Hepatocyte (in vitro differentiated cells): Measurements from ENCODE around the gene BAMBI.

Experiments used
- CTCF ChIP-seq: fragments of 200-600 bp; sonication (generic); IDR thresholded peaks from 2 replicates; pipeline ENCODE4 v1.5.1; 2016; ENCODE audit warnings: antibody characterized with exemption, mild to moderate bottlenecking; ENCODE audit not compliant: poor library complexity
- EZH2 ChIP-seq: fragments of 200-600 bp; sonication (generic); IDR thresholded peaks from 2 replicates; pipeline ENCODE4 v1.6.1; 2016; ENCODE audit warnings: antibody characterized with exemption, mild to moderate bottlenecking, borderline replicate concordance

GRCh38 chr10:28676326-28676967 is 874 bp upstream of the BAMBI start:
- TF ChIP-seq CTCF (no peak), EZH2 (no peak)
